Measurements from ENCODE around the gene STK11.
"Not testable (repeated sequence)": the region's sequence is repeated elsewhere in the genome, so short reads cannot be mapped to it uniquely, and the experiment has no call there.

The STK11 gene

GRCh38 chr19:1238369-1239303, 33.1 kb downstream of the STK11 start:
- no peak for DNase-seq

- no peak for DNase-seq
Observed at GRCh38 chr19:1239420-1239795, 33.8 kb downstream of the STK11 start.

GRCh38 chr19:1239796-1240737, 34.5 kb downstream of the STK11 start:
- DNase-seq, result peak; percentile 94

- DNase-seq, result no peak
Observed at GRCh38 chr19:1240925-1241324, 35.3 kb downstream of the STK11 start.

- DNase-seq, result peak; percentile 97
Observed at GRCh38 chr19:1241417-1242095, 36.0 kb downstream of the STK11 start, which contains the start of gene ATP5F1D. ATP5F1D (plus strand) TSS chr19:1241751; CDS start chr19:1241851, 100 bp downstream.

- DNase-seq, result peak; percentile 81
Observed at GRCh38 chr19:1243768-1244692, 38.5 kb downstream of the STK11 start.

- DNase-seq, result peak; percentile 82
Observed at GRCh38 chr19:1244693-1245451, 39.3 kb downstream of the STK11 start.

GRCh38 chr19:1245494-1246264, 40.1 kb downstream of the STK11 start:
- DNase-seq, result no peak

GRCh38 chr19:1246265-1247087, 40.9 kb downstream of the STK11 start:
- DNase-seq, result not testable (repeated sequence)

- DNase-seq, result no peak
Observed at GRCh38 chr19:1247748-1248138, 42.2 kb downstream of the STK11 start.

- peak; percentile 85 for DNase-seq
Observed at GRCh38 chr19:1248139-1248785, 42.7 kb downstream of the STK11 start, which contains the start of gene MIDN. MIDN (plus strand) TSS chr19:1248583; CDS start chr19:1250297, 1,714 bp downstream.

GRCh38 chr19:1248786-1249297, 43.3 kb downstream of the STK11 start:
- peak; percentile 72 for DNase-seq

- peak; percentile 96 for DNase-seq
Observed at GRCh38 chr19:1249298-1249989, 43.9 kb downstream of the STK11 start.

- DNase-seq, result no peak
Observed at GRCh38 chr19:1249990-1250436, 44.4 kb downstream of the STK11 start.

- no peak for DNase-seq
Observed at GRCh38 chr19:1250437-1251260, 45.1 kb downstream of the STK11 start.

Data from inflammatory macrophage treated with lipopolysaccharide for 4 hours (primary cell).